Esophagus muscularis mucosa (tissue), 3 donors: ENCODE measurements around the gene CD8B2.

Experiments used
- CTCF ChIP-seq, 3 experiments: fragments of 200-600 bp in 2 of 3; fragments of 450-650 bp in 1 of 3; sonication (generic) in 2 of 3; IDR thresholded peaks; one replicate each; pipeline ENCODE4 v1.5.1; 2017 to 2019; ENCODE audit warnings: antibody characterized with exemption in 3 of 3, mild to moderate bottlenecking in 2 of 3, moderate library complexity in 1 of 3
- POLR2A ChIP-seq: fragments of 450-650 bp; IDR thresholded peaks from one replicate; pipeline ENCODE4 v1.6.1; 2017; ENCODE audit warnings: antibody characterized with exemption, moderate library complexity, mild to moderate bottlenecking, low read depth

- TF ChIP-seq CTCF (IDR thresholded peaks at IDR 0.05) (no peak), POLR2A (no peak)
Measured at GRCh38 chr2:106547164-106547903, 60.2 kb downstream of the CD8B2 start.
